ENCODE measurements around the gene SLX9. TPM values are rescaled to one million over a fixed set of nuclear protein-coding genes. Genes with fewer than 3 reads are reported as not detected.

SLX9 gene
- total RNA-seq, 2 donors from 2014 or later, result 43.5 to 83.6 TPM

DNA sequence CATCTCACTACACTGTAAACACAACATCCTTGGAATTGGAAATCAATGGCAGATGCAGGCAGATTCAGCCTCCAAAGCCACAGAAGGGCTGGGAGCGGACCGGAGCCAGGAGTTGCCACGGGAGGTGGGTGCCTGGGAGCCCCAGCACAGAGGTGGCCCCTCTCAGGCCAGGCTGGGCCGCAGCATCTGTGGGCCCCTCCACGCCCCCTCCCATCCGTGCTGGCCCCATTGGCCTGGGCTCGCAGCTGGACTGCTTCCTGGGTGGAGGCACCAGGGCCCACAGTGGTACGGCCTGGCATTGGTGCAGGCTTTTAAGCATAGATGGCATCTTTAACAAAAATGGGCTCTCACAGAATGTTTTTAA, 64.2 kb downstream of the SLX9 start:
- Mint-ChIP-seq H3K9me3 (no peaks in the 10 kb centered on the region), H3K4me1 (ENCODE audit: low read depth in 2 of 2) (peaks cover 0 to 3% of the 10 kb centered on the region in 2 donors), H3K27ac (no peak overlapping the region), H3K4me3 (no peak overlapping the region), H3K36me3 (no peaks in the 10 kb centered on the region), H3K27me3 (peaks cover 17 to 22% of the 10 kb centered on the region in 2 donors)
- DNase-seq (ENCODE audit: low spot score) (peak; percentile 57), ATAC-seq (no peak)

DNA sequence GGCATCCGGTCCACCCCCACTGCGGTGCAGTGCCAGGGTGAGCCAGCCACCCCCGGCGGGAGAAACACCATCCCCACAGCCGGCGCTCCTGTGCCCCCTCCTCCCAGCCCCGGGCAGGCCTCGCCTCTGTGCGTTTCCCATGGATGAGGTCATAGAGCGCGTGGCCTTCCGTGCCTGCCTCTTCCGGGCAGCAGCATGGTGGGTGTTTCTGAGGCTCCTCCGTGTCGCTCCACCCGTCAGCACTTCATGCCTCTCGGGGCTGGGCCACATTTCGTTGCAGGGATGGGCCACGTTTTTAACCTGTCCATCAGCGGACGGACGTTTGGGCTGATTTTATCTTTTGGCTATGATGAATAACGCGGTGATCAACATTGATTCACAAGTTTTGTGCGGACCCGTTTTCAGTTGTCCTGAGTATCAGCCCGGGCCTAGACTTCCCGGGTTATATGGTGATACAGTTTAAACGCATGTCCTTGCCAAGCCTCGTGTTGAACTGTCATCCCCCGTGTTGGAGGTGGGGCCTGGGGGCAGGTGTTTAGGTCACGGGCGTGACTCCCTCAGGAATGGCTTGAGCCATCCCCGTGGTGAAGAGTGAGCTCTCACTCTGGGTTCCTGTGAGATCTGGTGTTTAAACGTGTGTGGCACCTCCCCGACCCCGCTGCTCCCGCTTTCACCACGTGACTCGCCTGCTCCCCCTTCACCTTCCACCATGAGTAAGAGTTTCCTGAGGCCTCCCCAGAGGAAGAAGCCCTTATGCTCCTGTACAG, 64.8 kb downstream of the SLX9 start:
- Mint-ChIP-seq H3K27ac (no peak overlapping the region), H3K27me3 (peaks cover 17 to 28% of the 10 kb centered on the region in 2 donors), H3K9me3 (no peaks in the 10 kb centered on the region), H3K4me1 (ENCODE audit: low read depth in 2 of 2) (peaks cover 0 to 3% of the 10 kb centered on the region in 2 donors), H3K4me3 (no peak overlapping the region), H3K36me3 (no peaks in the 10 kb centered on the region)
- ATAC-seq (no peak), DNase-seq (ENCODE audit: low spot score) (peak; percentile 41)

DNA sequence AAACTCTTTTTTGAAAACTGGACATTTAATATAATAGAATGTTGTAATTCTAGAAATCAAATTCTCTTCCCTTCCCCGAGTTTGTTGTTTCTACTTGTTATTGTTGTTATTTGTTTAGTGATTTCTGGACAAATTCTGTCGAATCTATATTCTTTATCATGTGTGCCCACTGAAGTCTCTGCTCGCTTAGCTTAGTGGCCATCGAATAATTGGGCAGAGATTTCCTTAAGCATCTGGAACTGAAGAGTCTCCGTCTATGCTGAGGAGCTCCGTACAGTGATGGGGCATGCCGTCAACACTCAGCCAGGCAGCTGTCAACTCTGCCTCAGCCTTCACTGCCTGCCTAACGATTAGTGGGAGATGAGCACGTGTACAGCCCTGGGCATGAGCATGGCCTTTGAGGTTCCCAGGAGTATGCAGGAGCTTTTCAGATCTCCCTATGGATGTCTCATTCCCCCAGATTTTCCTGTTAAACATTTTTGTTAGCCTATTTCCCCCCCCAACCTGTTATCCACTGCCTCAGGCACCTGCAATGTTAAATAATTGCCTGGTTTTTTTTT, 66.8 kb downstream of the SLX9 start:
- ATAC-seq (no peak), DNase-seq (ENCODE audit: low spot score) (peak; percentile 12)
- H3K4me1 Mint-ChIP-seq (ENCODE audit: low read depth in 2 of 2), result peaks cover 0 to 3% of the 10 kb centered on the region in 2 donors
- no peaks in the 10 kb centered on the region for H3K36me3 Mint-ChIP-seq
- H3K27ac Mint-ChIP-seq, result no peak overlapping the region
- peaks cover 32 to 42% of the 10 kb centered on the region in 2 donors for H3K27me3 Mint-ChIP-seq
- no peaks in the 10 kb centered on the region for H3K9me3 Mint-ChIP-seq
- H3K4me3 Mint-ChIP-seq, result no peak overlapping the region

DNA sequence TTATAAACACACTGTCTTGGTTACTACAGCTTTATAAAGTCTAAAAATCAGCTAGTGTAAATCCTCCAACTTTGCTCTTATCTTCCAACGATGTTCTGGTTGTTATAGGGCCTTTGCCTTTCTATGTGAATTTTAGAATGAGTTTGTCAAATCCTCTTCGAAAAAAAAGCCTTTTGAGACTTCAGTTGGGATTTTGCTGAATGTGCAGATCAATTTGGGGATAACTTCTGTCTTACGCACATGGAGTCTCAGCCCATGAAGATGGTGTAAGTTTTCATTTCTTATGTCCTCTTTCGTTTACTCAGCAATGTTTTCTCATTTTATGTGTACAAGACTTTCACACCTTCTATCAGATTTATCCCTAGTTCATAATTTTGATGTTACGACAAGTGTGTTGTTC, 69.8 kb downstream of the SLX9 start:
- ATAC-seq, result no peak

DNA sequence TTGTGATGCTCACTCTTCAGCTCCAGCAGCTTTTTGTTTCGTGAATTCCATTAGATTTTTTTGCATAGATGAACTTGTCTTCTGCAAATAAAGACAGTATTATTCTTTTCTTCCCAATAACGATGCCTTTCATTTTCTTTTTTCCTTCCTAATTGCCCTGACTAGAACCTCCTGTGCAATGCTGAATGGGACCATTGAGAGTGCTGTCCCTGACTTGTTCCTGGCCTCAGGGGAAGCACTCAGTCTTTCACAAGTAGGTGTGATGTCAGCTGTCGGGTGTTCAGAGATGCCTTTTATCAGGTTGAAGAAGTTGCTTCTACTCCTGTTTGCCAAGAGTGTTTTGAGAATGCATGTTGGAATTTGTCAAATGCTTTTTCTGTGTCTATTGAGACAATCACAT, 70.3 kb downstream of the SLX9 start:
- DNase-seq (ENCODE audit: low spot score) (no peak), ATAC-seq (no peak)
- Mint-ChIP-seq H3K4me1 (ENCODE audit: low read depth in 2 of 2) (peaks cover 0 to 1% of the 10 kb centered on the region in 2 donors), H3K27ac (no peak overlapping the region), H3K27me3 (peaks cover 34 to 42% of the 10 kb centered on the region in 2 donors), H3K36me3 (no peaks in the 10 kb centered on the region), H3K9me3 (no peaks in the 10 kb centered on the region), H3K4me3 (no peak overlapping the region)

More for the DNA sequence above, 69.8 kb downstream of the SLX9 start:
- no peak for DNase-seq (ENCODE audit: low spot score)
- Mint-ChIP-seq H3K4me3 (no peak overlapping the region), H3K27ac (no peak overlapping the region), H3K4me1 (ENCODE audit: low read depth in 2 of 2) (peaks cover 0 to 3% of the 10 kb centered on the region in 2 donors), H3K9me3 (no peaks in the 10 kb centered on the region), H3K36me3 (no peaks in the 10 kb centered on the region), H3K27me3 (peaks cover 34 to 42% of the 10 kb centered on the region in 2 donors)

DNA sequence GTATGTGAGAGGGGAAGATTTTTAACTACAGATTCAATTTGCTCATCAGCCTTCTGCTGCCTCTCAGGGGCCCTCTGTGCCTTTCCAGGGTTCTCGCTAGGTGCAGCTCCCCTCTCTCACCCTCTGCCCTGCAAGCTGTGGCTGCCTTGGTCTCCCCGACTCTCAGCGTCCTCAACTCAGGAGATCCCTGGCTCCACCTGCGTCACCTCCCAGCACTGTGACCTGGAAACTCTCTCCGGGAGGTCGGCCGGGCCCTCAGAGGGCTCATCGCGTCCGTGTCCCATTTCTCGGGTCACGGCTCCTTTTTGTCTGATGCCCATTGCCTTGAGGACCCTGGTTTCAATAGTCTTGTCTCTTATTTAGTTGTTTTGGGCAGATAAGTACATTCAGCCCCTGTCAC, 71.0 kb downstream of the SLX9 start:
- ATAC-seq, result no peak
- H3K4me1 Mint-ChIP-seq (ENCODE audit: low read depth in 2 of 2), result no peaks in the 10 kb centered on the region
- H3K36me3 Mint-ChIP-seq, result no peaks in the 10 kb centered on the region
- no peak for DNase-seq (ENCODE audit: low spot score)
- peaks cover 33 to 42% of the 10 kb centered on the region in 2 donors for H3K27me3 Mint-ChIP-seq
- no peaks in the 10 kb centered on the region for H3K9me3 Mint-ChIP-seq
- no peak overlapping the region for H3K4me3 Mint-ChIP-seq
- H3K27ac Mint-ChIP-seq, result no peak overlapping the region

DNA sequence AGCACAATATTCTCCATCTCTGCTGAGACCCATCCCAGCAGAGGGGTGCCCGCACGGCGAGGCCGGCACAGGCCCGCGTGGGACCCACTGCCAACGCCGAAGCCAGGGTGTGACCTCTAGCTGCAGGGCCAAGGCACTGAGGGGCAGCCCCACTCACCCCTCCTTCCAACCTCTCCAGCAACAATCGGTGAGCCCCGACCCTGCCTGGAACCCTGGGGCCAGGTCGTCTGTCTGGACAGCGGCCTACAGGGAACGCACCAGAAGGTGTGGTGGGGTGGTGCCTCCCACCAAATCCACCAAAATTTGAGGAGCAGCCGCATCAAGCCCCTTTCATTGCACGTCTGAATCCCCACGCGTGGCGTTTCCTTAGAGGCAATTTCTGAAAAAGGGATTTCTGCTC, 71.6 kb downstream of the SLX9 start:
- no peak overlapping the region for H3K27ac Mint-ChIP-seq
- DNase-seq (ENCODE audit: low spot score) (no peak), ATAC-seq (no peak)
- H3K4me3 Mint-ChIP-seq, result no peak overlapping the region
- H3K27me3 Mint-ChIP-seq, result peaks cover 34 to 39% of the 10 kb centered on the region in 2 donors
- no peaks in the 10 kb centered on the region for H3K4me1 Mint-ChIP-seq (ENCODE audit: low read depth in 2 of 2)
- H3K9me3 Mint-ChIP-seq, result no peaks in the 10 kb centered on the region
- H3K36me3 Mint-ChIP-seq, result no peaks in the 10 kb centered on the region

DNA sequence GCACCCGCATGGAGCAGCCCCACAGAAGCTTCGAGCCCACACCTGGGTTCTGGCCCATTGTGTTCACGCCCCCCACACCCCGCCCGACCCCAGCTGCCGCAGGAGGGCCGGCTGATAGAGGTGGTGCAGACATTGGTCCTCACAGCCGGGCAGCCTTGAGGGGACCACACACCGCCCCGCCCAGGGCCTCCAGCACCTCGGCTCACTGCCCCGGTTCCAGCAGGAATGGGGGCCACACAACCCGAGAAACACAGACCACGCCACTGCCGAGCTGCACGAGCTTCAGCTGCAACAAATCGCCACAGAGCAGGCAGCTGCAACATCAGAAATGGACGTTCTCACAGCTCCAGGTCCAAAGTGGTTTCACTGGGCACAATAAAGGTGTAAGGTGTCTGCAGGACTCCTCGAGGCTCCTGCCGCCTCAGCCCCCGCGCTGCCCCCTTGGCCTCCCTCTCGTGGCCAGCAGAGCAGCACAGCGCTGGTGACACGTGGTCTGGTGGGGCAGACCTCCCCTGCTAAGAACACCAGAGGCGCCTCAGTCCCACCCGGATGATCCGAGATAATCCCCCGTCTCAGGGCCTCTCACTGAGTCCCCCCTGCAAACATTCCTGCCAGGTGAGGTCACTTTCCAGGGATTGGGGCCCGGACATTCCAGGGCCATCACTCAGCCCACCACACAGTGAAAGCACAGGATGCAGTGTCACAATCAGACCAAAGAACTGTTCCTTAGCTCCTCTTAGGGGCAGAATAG, 72.3 kb downstream of the SLX9 start:
- peaks cover 34 to 35% of the 10 kb centered on the region in 2 donors for H3K27me3 Mint-ChIP-seq

DNA sequence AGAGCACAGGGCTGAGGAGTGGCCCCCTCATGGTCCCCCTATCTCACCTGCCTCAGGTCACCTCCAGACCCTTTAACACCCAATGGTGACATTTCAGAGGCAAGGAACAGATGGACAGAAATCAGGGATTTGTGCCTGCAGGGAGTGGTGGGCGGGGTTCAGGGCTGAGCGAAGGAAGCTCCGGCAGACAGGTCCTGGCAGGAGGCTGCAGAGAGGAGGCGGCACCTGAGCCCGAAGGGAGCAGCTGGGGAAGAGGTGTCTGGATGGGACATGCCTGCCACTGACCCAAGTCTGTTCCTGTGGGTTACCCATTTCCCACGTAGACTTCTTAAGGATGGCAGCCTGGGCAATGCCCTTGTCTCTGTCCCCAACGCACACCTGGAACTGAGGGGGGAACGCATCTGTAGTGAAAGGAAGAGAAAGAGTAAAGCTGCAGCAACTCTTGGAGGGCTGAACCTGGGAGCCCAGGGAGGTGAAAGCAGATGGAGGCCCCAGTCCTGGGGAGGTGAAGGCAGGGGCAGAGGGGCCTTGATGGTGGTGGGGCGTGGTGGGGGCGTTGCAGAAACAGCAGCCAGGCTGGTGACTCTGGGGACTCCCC, 72.9 kb downstream of the SLX9 start:
- no peak for ATAC-seq
- no peak overlapping the region for H3K27ac Mint-ChIP-seq
- H3K9me3 Mint-ChIP-seq, result no peaks in the 10 kb centered on the region
- H3K27me3 Mint-ChIP-seq, result peaks cover 35% of the 10 kb centered on the region in 2 donors
- no peak overlapping the region for H3K4me3 Mint-ChIP-seq
- H3K36me3 Mint-ChIP-seq, result no peaks in the 10 kb centered on the region
- H3K4me1 Mint-ChIP-seq (ENCODE audit: low read depth in 2 of 2), result peaks cover 3 to 4% of the 10 kb centered on the region in 2 donors
- no peak for DNase-seq (ENCODE audit: low spot score)

More for the DNA sequence above, 72.3 kb downstream of the SLX9 start:
- DNase-seq (ENCODE audit: low spot score) (peak; percentile 18), ATAC-seq (no peak)
- no peaks in the 10 kb centered on the region for H3K36me3 Mint-ChIP-seq
- no peaks in the 10 kb centered on the region for H3K9me3 Mint-ChIP-seq
- H3K4me1 Mint-ChIP-seq (ENCODE audit: low read depth in 2 of 2), result no peaks in the 10 kb centered on the region
- no peak overlapping the region for H3K27ac Mint-ChIP-seq
- H3K4me3 Mint-ChIP-seq, result no peak overlapping the region

DNA sequence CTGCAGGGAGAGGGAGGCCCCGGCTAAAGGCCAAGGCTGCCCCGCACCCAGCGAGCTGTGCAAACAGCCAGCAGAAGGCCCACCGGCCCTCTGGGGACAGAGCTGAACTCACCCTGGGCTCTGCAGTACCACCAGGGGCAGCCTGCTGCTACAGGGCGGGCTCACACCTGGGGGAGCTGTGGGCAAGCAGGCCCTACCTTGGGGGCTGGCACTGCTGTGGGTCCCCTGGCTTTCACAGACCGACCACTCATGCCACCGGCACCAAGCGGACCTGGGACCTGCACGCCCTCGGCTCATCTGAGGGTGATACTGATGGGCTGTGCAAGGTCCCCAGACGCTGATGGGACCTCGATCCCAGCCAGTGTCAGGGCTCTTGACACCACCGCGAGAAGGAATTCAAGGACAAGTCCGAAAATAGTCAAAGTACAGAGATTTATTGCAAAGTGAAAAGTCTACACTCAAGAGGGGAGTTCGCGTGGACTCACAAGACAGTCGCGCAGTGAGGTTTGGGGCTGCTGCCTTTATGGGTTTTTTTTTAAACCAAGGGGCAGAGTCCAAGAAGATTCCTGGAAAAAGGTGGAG, 73.5 kb downstream of the SLX9 start:
- Mint-ChIP-seq H3K27me3 (peaks cover 36 to 37% of the 10 kb centered on the region in 2 donors), H3K4me3 (no peak overlapping the region), H3K36me3 (no peaks in the 10 kb centered on the region), H3K4me1 (ENCODE audit: low read depth in 2 of 2) (peaks cover 6 to 7% of the 10 kb centered on the region in 2 donors), H3K27ac (no peak overlapping the region), H3K9me3 (no peaks in the 10 kb centered on the region)
- peak; percentile 56 for DNase-seq (ENCODE audit: low spot score)
- no peak for ATAC-seq

DNA sequence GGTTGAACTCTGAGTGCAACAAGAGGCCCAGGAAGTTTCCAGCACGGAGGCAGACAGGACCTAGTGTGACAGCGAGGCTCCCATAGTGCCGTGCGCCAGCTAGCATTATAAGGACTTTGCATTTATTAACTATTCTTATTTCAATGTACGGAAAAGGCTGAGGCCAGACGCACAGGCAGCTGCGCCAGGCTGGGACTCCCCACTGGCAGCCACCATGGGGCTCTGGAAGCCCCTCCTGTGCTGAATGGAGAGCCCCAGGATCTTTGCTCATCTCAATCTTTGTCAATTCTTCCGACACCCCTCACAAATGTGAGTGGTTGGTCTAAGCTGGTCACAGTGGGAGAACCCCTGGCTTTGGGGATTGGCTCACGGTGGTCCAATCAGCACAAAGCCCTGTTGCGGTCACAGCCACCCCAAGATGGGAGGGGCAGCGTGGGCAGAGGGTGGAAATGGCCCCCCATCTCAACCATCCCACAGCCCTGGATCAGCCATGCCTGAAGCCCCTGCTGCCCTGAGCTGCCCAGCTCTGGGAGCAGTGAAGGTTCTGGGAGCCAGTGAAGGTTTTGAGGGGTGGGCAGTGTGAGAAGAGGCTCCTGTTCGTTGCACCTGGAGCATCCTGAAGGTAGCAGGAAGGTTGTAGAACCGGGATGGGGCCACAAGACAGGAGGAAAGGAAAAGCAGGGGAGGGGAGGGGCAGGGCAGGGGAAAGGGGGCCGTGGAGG, 75.1 kb downstream of the SLX9 start:
- H3K4me1 Mint-ChIP-seq (ENCODE audit: low read depth in 2 of 2), result peaks cover 6 to 7% of the 10 kb centered on the region in 2 donors
- ATAC-seq, result peak in 1 of 2 donors; percentile 10
- no peak overlapping the region for H3K27ac Mint-ChIP-seq
- H3K9me3 Mint-ChIP-seq, result no peaks in the 10 kb centered on the region
- H3K4me3 Mint-ChIP-seq, result no peak overlapping the region
- no peaks in the 10 kb centered on the region for H3K36me3 Mint-ChIP-seq
- peak; percentile 58 for DNase-seq (ENCODE audit: low spot score)
- peaks cover 23 to 30% of the 10 kb centered on the region in 2 donors for H3K27me3 Mint-ChIP-seq

DNA sequence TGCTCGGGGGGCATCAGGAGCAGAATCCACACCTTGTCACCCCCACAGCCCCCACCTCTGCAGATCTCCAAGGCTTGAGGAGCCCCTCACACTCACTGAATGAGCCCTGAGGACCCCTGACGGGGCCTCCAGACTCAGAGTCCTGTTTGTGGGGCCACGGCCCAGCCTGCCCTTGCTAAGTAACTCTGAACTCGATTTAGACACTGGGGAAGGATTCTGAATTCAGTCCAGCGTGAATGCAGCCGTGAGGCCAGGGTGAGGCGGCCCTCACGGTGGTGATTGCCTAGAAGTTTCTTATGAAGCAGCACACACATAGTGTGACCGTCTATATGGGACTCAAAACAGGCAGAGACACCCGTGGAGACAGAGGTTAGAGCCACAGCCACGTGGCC, 75.6 kb downstream of the SLX9 start:
- DNase-seq (ENCODE audit: low spot score), result peak; percentile 40
- peaks cover 19 to 26% of the 10 kb centered on the region in 2 donors for H3K27me3 Mint-ChIP-seq
- no peak for ATAC-seq
- peaks cover 6 to 7% of the 10 kb centered on the region in 2 donors for H3K4me1 Mint-ChIP-seq (ENCODE audit: low read depth in 2 of 2)
- H3K9me3 Mint-ChIP-seq, result no peaks in the 10 kb centered on the region
- no peak overlapping the region for H3K4me3 Mint-ChIP-seq
- H3K36me3 Mint-ChIP-seq, result no peaks in the 10 kb centered on the region
- H3K27ac Mint-ChIP-seq, result no peak overlapping the region

DNA sequence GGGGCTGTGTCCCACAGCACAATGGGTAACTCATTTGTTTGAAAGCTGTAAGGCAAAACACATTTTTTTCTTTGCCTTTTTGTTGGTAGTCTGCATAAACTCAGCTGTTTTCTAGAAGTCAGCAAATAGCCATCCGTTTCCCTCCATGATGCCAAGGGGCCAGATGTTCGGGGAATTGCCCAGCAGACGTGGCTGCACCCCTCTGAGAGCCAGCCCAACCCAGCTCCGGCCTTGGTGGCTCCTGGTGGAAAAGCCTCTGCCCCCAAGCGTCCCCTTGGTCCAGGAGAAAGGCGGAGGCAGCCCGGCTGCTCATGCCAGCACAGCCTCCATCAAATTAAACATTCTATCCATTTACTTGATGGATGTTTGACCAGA, 76.2 kb downstream of the SLX9 start:
- Mint-ChIP-seq H3K9me3 (no peaks in the 10 kb centered on the region), H3K4me3 (no peak overlapping the region), H3K27me3 (peaks cover 13 to 27% of the 10 kb centered on the region in 2 donors), H3K4me1 (ENCODE audit: low read depth in 2 of 2) (peaks cover 6 to 7% of the 10 kb centered on the region in 2 donors), H3K27ac (no peak overlapping the region), H3K36me3 (no peaks in the 10 kb centered on the region)
- DNase-seq (ENCODE audit: low spot score) (no peak), ATAC-seq (no peak)
